Heart left ventricle (tissue), 16 donors: ENCODE measurements around the gene TAP2. TPM values are rescaled to one million over a fixed set of nuclear protein-coding genes. Genes with fewer than 3 reads are reported as not detected.

Experiments
- ATAC-seq, 4 donors: fragments of 200-7000 bp; cut with Tn5 transposase; one replicate each; pipeline ENCODE4 v1.9.1; 2020 to 2022; ENCODE audit warnings: moderate library complexity in 4 of 4, mild to moderate bottlenecking in 3 of 4, moderate number of reproducible peaks in 1 of 4
- DNase-seq, 5 donors: peaks; one replicate each; pipeline ENCODE4 v3.0.0-alpha.2; 2020
- H3K27ac ChIP-seq, 12 donors: fragments of 200-600 bp; sonication (generic) in 4 of 12; one replicate each; pipeline versions ENCODE4 v1.5.0 to v1.8.0; 2016 to 2022; ENCODE audit warnings: mild to moderate bottlenecking in 2 of 12
- H3K27me3 ChIP-seq, 9 donors: fragments of 200-600 bp; sonication (generic) in 2 of 9; one replicate each; pipeline versions ENCODE4 v1.5.1 to v1.8.0; 2016 to 2022; ENCODE audit warnings: mild to moderate bottlenecking in 3 of 9
- H3K36me3 ChIP-seq, 9 donors: fragments of 200-600 bp; sonication (generic) in 2 of 9; one replicate each; pipeline versions ENCODE4 v1.5.0 to v1.8.0; 2018 to 2022; ENCODE audit warnings: mild to moderate bottlenecking in 2 of 9
- H3K4me1 ChIP-seq, 12 donors: fragments of 200-600 bp; sonication (generic) in 4 of 12; one replicate each; pipeline versions ENCODE4 v1.5.0 to v1.8.0; 2016 to 2022; ENCODE audit warnings: mild to moderate bottlenecking in 3 of 12
- H3K4me3 ChIP-seq, 12 donors: fragments of 200-600 bp; sonication (generic) in 4 of 12; one replicate each; pipeline versions ENCODE4 v1.5.0 to v1.8.0; 2017 to 2022; ENCODE audit warnings: mild to moderate bottlenecking in 9 of 12, moderate library complexity in 4 of 12
- H3K9me3 ChIP-seq, 12 donors: fragments of 200-600 bp; sonication (generic) in 4 of 12; one replicate each; pipeline versions ENCODE4 v1.5.0 to v1.8.0; 2016 to 2022; ENCODE audit warnings: mild to moderate bottlenecking in 1 of 12
- CTCF ChIP-seq, 12 donors: fragments of 200-600 bp; sonication (generic) in 4 of 12; IDR thresholded peaks; one replicate each; pipeline versions ENCODE4 v1.5.0 to v1.8.0; 2018 to 2022; ENCODE audit warnings: antibody characterized with exemption in 12 of 12, mild to moderate bottlenecking in 5 of 12
- POLR2A ChIP-seq, 2 donors: fragments of 450-650 bp; IDR thresholded peaks; one replicate each; pipeline ENCODE4 v1.6.1; 2017; ENCODE audit warnings: antibody characterized with exemption in 2 of 2, mild to moderate bottlenecking in 2 of 2, moderate library complexity in 2 of 2
- WGBS, 4 donors: extraction: QIAGEN DNeasy Blood & Tissue Kit in 2 of 4; methylation state at CpG; one replicate each; pipeline versions ENCODE4 v1.1.5 to v1.1.7; 2013 to 2018; 5-methylcytosine and 5-hydroxymethylcytosine counted together
- intact Hi-C, 10 donors: fragments of 100-400 bp; cut with DNase I; formaldehyde crosslinking; loops; one replicate each; pipeline versions ENCODE4 v1.11.1 to v1.14.2; 2022
- polyA plus RNA-seq, 2 donors: library from polyadenylated mRNA; stranded (reverse); fragments of 200-250 nt; gene quantifications; one replicate each; pipeline ENCODE4 v1.2.3, GENCODE V29; 2013
- total RNA-seq, 9 donors: library from RNA; depleted of rRNA in 2 of 9; stranded (reverse); fragments of >200 nt in 2 of 9; fragmentation: NEBNext Ultra II Directional in 3 of 9; extraction: Animal tissue kit (Norgen Biotek cat#: 25700) in 3 of 9; gene quantifications; one replicate each; pipeline versions ENCODE4 v1.1.0 to v1.2.4, GENCODE V29; 2016 to 2023
- donor health status: ischemic (EF 13 %, LVEDD 7.1; RV severe dilation, severe dysfunction).
- donor health status: healthy with polysubstance abuse.
- donor health status: DM: no; HTN: yes; CAD: no.
- donor health status: DM: no; HTN: no; CAD: no.
- donor health status: ischemic (EF 25% LVEDD 6.9; RV normal size, moderate dysfunction).
- donor health status: ischemic (EF 25% LVEDD 5.7; RV mildly dilated, moderate dysfunction).
- donor health status: healthy.
- donor health status: DM: yes; HTN: yes; CAD: no.
- donor health status: ischemic (EF 35%, LVEDD 5.7; RV mildly dilated, moderate dysfunction).
- donor health status: nonischemic (EF 11% LVEDD 7.7; RV severe dilation, severe dysfunction).
- donor health status: DM: yes; HTN: yes; CAD: no.
- donor health status: PGD.
- donor health status: ischemic (EF 29% LVEDD 5.4; RV normal size, mild dysfunction).
- donor health status: nonischemic (EF 23%, LVEDD 6.1; RV moderate dilation, normal function).

TAP2 gene
- total and polyA plus RNA-seq, 11 donors = 5.4 to 107 (median 12.6) TPM

DNA sequence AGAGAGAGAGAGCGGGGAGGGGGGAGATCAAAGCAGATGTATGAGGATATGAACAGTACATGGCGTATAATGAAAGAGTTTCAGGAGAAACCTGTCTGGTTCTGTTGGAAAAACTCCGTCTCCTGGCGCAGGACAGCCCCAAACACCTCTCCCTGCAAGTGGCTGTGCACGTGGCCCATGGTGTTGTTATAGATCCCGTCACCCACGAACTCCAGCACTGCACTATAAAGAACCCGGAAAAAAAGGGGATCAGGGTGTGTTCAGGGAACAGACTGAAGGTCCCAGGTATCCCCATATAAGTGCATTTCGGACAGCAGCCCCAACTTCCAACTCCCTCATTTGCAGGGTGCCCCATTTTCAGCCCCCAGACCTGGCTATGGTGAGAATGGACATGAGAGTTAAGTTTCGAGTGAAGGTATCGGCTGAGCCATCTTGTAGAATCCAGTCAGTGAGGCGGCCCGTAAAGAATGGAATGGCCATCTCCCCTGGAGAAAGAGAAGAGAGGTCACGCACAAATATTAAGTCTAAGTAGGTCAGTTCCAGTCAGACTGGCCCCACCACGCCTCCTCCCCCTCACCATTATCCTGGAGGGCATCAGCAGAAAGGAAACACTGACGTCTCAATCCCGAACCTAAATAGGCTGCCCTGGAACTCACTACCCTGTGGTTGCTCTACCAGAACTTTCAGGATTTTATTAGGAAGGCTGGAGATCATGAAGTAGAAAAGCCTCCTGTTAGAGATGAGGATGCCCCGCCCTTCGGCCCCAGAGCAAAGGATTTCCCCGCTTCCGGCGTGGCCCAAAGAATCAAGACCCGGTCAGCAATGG is 13.7 kb upstream of the TAP2 start:
- WGBS, 4 donors = 40 to 49% (median 48%) methylated on average over 23 of the region's 23 CpGs
- peak in 1 of 4 donors; percentile 2 for ATAC-seq
- intact Hi-C loops = loop anchor here in 2 of 10 donors (1.0 to 2.0 kb wide), 2 partner anchors 8 to 13 kb away; partner anchors contain the start of genes PSMB8 (in 1 of the 2) and TAP2 (in 1 of the 2)

GRCh38 chr6:32851025-32851424 is 12.5 kb upstream of the TAP2 start:
- Histone ChIP-seq H3K27ac (peak overlapping the region in 4 of 12 donors; percentile 99 to 100 (median 100)), H3K4me1 (peaks cover 0 to 79% (median 25%) of the 10 kb centered on the region in 12 donors), H3K36me3 (peaks cover 0 to 65% (median 52%) of the 10 kb centered on the region in 9 donors), H3K9me3 (no peaks in the 10 kb centered on the region), H3K4me3 (peak overlapping the region in 1 of 12 donors; percentile 99), H3K27me3 (no peaks in the 10 kb centered on the region)
- DNase-seq (no peak), ATAC-seq (no peak)
- intact Hi-C loops = no loop called here
- no peak for TF ChIP-seq POLR2A (IDR thresholded peaks at IDR 0.05)
- TF ChIP-seq CTCF (IDR thresholded peaks at IDR 0.05) = no peak
- WGBS, 4 donors = 81 to 94% (median 88%) methylated on average over 4 of the region's 4 CpGs

More for the DNA sequence above, 13.7 kb upstream of the TAP2 start:
- Histone ChIP-seq H3K4me1 (peaks cover 0 to 79% (median 24%) of the 10 kb centered on the region in 12 donors), H3K27me3 (no peaks in the 10 kb centered on the region), H3K9me3 (no peaks in the 10 kb centered on the region), H3K36me3 (peaks cover 0 to 65% (median 47%) of the 10 kb centered on the region in 9 donors), H3K4me3 (peak overlapping the region; percentile 69 to 99 (median 90)), H3K27ac (peak overlapping the region; percentile 90 to 100 (median 99))
- DNase-seq = peak in 3 of 5 donors; percentile 44 to 51 (median 48)
- TF ChIP-seq POLR2A (IDR thresholded peaks at IDR 0.05) = no peak
- no peak for TF ChIP-seq CTCF (IDR thresholded peaks at IDR 0.05)

DNA sequence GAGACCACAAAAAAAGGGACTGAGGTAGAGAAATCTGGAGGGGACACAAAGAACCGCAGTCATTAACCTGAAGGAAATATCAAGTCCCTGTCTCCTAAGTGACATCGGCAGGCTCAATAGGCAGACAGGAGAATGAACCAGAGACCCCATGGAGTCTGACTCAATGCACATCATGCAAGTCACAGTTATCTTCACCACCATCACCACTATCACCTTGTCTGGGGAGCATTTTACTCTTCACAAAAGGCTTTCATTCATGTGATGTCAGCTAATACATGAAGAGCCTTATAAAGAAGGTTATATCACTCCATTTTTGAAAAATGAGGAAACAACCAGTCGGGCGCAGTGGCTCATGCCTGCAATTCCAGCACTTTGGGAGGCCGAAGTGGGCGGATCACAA is 10.6 kb upstream of the TAP2 start:
- intact Hi-C loops = no loop called here

More for the DNA sequence above, 10.6 kb upstream of the TAP2 start:
- no peak for TF ChIP-seq POLR2A (IDR thresholded peaks at IDR 0.05)
- no peak for TF ChIP-seq CTCF (IDR thresholded peaks at IDR 0.05)
- ATAC-seq (no peak), DNase-seq (no peak)
- peaks cover 0 to 77% (median 63%) of the 10 kb centered on the region in 9 donors for H3K36me3 ChIP-seq
- 76 to 83% (median 80%) methylated on average over 6 of the region's 6 CpGs for WGBS, 4 donors
- no peaks in the 10 kb centered on the region for H3K27me3 ChIP-seq
- H3K9me3 ChIP-seq = no peaks in the 10 kb centered on the region
- H3K27ac ChIP-seq = peak overlapping the region in 1 of 12 donors; percentile 33
- no peak overlapping the region for H3K4me3 ChIP-seq
- peaks cover 0 to 78% (median 20%) of the 10 kb centered on the region in 12 donors for H3K4me1 ChIP-seq
